Measurements from ENCODE around the gene PBX1. TPM values are rescaled to one million over a fixed set of nuclear protein-coding genes. Genes with fewer than 3 reads are reported as not detected.

Gene PBX1
- total and polyA plus RNA-seq, 3 experiments from 2014 or later = 0.05 to 0.16 (median 0.13) TPM

GRCh38 chr1:164561007-164561406 lies 2.0 kb downstream of the PBX1 start:
- ChIA-PET CTCF (no interaction called here), POLR2A (no interaction called here)
- no peak overlapping the region for H3K4me3 Mint-ChIP-seq
- Histone ChIP-seq H3K9me3 (ENCODE audit: low read length) (no peaks in the 10 kb centered on the region), H3K36me3 (ENCODE audit: insufficient read depth, low read length) (no peaks in the 10 kb centered on the region), H3K27ac (ENCODE audit: low read depth, low read length) (no peak overlapping the region), H3K4me1 (ENCODE audit: insufficient read depth, low read length) (peaks cover 9% of the 10 kb centered on the region), H3K4me3 (ENCODE audit: low read length) (no peak overlapping the region), H3K27me3 (ENCODE audit: insufficient read depth, low read length, poor library complexity, severe bottlenecking) (no peaks in the 10 kb centered on the region)
- DNase-seq = no peak
- no peaks in the 10 kb centered on the region for H3K36me3 Mint-ChIP-seq
- H3K27me3 Mint-ChIP-seq = peaks cover 18 to 31% of the 10 kb centered on the region in 2 donors
- H3K9me3 Mint-ChIP-seq = peaks cover 0 to 7% (median 2%) of the 10 kb centered on the region in 5 donors
- H3K4me1 Mint-ChIP-seq = peaks cover 2 to 11% (median 10%) of the 10 kb centered on the region in 3 donors
- no peak overlapping the region for H3K27ac Mint-ChIP-seq

GRCh38 chr1:164561472-164561871 lies 2.5 kb downstream of the PBX1 start:
- DNase-seq = no peak
- Mint-ChIP-seq H3K36me3 (no peaks in the 10 kb centered on the region), H3K4me1 (peaks cover 2 to 11% (median 10%) of the 10 kb centered on the region in 3 donors), H3K27ac (no peak overlapping the region), H3K9me3 (peaks cover 0 to 6% (median 2%) of the 10 kb centered on the region in 5 donors), H3K27me3 (peaks cover 18 to 31% of the 10 kb centered on the region in 2 donors), H3K4me3 (no peak overlapping the region)
- Histone ChIP-seq H3K4me3 (ENCODE audit: low read length) (no peak overlapping the region), H3K4me1 (ENCODE audit: insufficient read depth, low read length) (peaks cover 9% of the 10 kb centered on the region), H3K27me3 (ENCODE audit: insufficient read depth, low read length, poor library complexity, severe bottlenecking) (no peaks in the 10 kb centered on the region), H3K36me3 (ENCODE audit: insufficient read depth, low read length) (no peaks in the 10 kb centered on the region), H3K9me3 (ENCODE audit: low read length) (no peaks in the 10 kb centered on the region), H3K27ac (ENCODE audit: low read depth, low read length) (no peak overlapping the region)
- ChIA-PET CTCF (no interaction called here), POLR2A (no interaction called here)

GRCh38 chr1:164562061-164562460 lies 3.1 kb downstream of the PBX1 start:
- no peak overlapping the region for H3K27ac Mint-ChIP-seq
- ChIA-PET POLR2A (no interaction called here), CTCF (no interaction called here)
- no peak for DNase-seq
- peaks cover 0 to 5% (median 2%) of the 10 kb centered on the region in 5 donors for H3K9me3 Mint-ChIP-seq
- no peaks in the 10 kb centered on the region for H3K27me3 ChIP-seq (ENCODE audit: insufficient read depth, low read length, poor library complexity, severe bottlenecking)
- H3K36me3 Mint-ChIP-seq = no peaks in the 10 kb centered on the region
- peaks cover 2 to 11% (median 10%) of the 10 kb centered on the region in 3 donors for H3K4me1 Mint-ChIP-seq
- H3K4me1 ChIP-seq (ENCODE audit: insufficient read depth, low read length) = peaks cover 9% of the 10 kb centered on the region
- no peak overlapping the region for H3K27ac ChIP-seq (ENCODE audit: low read depth, low read length)
- no peaks in the 10 kb centered on the region for H3K36me3 ChIP-seq (ENCODE audit: insufficient read depth, low read length)
- no peak overlapping the region for H3K4me3 Mint-ChIP-seq
- H3K9me3 ChIP-seq (ENCODE audit: low read length) = no peaks in the 10 kb centered on the region
- H3K27me3 Mint-ChIP-seq = peaks cover 18 to 31% of the 10 kb centered on the region in 2 donors
- no peak overlapping the region for H3K4me3 ChIP-seq (ENCODE audit: low read length)

GRCh38 chr1:164562511-164562910 lies 3.5 kb downstream of the PBX1 start:
- POLR2A ChIA-PET = no interaction called here

GRCh38 chr1:164562947-164563520 lies 4.0 kb downstream of the PBX1 start:
- POLR2A ChIA-PET = no interaction called here
- Mint-ChIP-seq H3K4me1 (peaks cover 2 to 11% (median 10%) of the 10 kb centered on the region in 3 donors), H3K9me3 (peaks cover 0 to 5% (median 2%) of the 10 kb centered on the region in 5 donors)

More at GRCh38 chr1:164562511-164562910, 3.5 kb downstream of the PBX1 start:
- Mint-ChIP-seq H3K9me3 (peaks cover 0 to 5% (median 2%) of the 10 kb centered on the region in 5 donors), H3K4me3 (no peak overlapping the region), H3K36me3 (no peaks in the 10 kb centered on the region), H3K4me1 (peaks cover 2 to 11% (median 10%) of the 10 kb centered on the region in 3 donors), H3K27me3 (peaks cover 18 to 28% of the 10 kb centered on the region in 2 donors), H3K27ac (no peak overlapping the region)
- no peaks in the 10 kb centered on the region for H3K36me3 ChIP-seq (ENCODE audit: insufficient read depth, low read length)
- CTCF ChIA-PET = interaction anchor here (0.5 kb wide), 1 partner anchor 36 kb away, joined by 3 read pairs; no protein-coding TSS in a partner anchor
- H3K27ac ChIP-seq (ENCODE audit: low read depth, low read length) = no peak overlapping the region
- DNase-seq = no peak
- H3K4me1 ChIP-seq (ENCODE audit: insufficient read depth, low read length) = peaks cover 9% of the 10 kb centered on the region
- H3K4me3 ChIP-seq (ENCODE audit: low read length) = no peak overlapping the region
- H3K9me3 ChIP-seq (ENCODE audit: low read length) = no peaks in the 10 kb centered on the region
- H3K27me3 ChIP-seq (ENCODE audit: insufficient read depth, low read length, poor library complexity, severe bottlenecking) = no peaks in the 10 kb centered on the region

GRCh38 chr1:164563721-164564360 lies 4.9 kb downstream of the PBX1 start:
- peaks cover 2 to 7% (median 6%) of the 10 kb centered on the region in 3 donors for H3K4me1 Mint-ChIP-seq
- peaks cover 15 to 18% of the 10 kb centered on the region in 2 donors for H3K27me3 Mint-ChIP-seq
- H3K36me3 Mint-ChIP-seq = no peaks in the 10 kb centered on the region
- Histone ChIP-seq H3K9me3 (ENCODE audit: low read length) (no peaks in the 10 kb centered on the region), H3K4me3 (ENCODE audit: low read length) (no peak overlapping the region), H3K27ac (ENCODE audit: low read depth, low read length) (no peak overlapping the region), H3K27me3 (ENCODE audit: insufficient read depth, low read length, poor library complexity, severe bottlenecking) (no peaks in the 10 kb centered on the region), H3K36me3 (ENCODE audit: insufficient read depth, low read length) (no peaks in the 10 kb centered on the region), H3K4me1 (ENCODE audit: insufficient read depth, low read length) (peaks cover 3% of the 10 kb centered on the region)
- POLR2A ChIA-PET = no interaction called here
- CTCF ChIA-PET = no interaction called here
- H3K9me3 Mint-ChIP-seq = peaks cover 0 to 5% (median 2%) of the 10 kb centered on the region in 5 donors
- no peak overlapping the region for H3K4me3 Mint-ChIP-seq
- no peak for DNase-seq
- H3K27ac Mint-ChIP-seq = no peak overlapping the region

More at GRCh38 chr1:164562947-164563520, 4.0 kb downstream of the PBX1 start:
- H3K9me3 ChIP-seq (ENCODE audit: low read length) = no peaks in the 10 kb centered on the region
- H3K36me3 ChIP-seq (ENCODE audit: insufficient read depth, low read length) = no peaks in the 10 kb centered on the region
- H3K4me1 ChIP-seq (ENCODE audit: insufficient read depth, low read length) = peaks cover 8% of the 10 kb centered on the region
- no peak for DNase-seq
- H3K36me3 Mint-ChIP-seq = no peaks in the 10 kb centered on the region
- H3K27me3 Mint-ChIP-seq = peaks cover 18 to 24% of the 10 kb centered on the region in 2 donors
- no peak overlapping the region for H3K4me3 Mint-ChIP-seq
- no peak overlapping the region for H3K4me3 ChIP-seq (ENCODE audit: low read length)
- no peaks in the 10 kb centered on the region for H3K27me3 ChIP-seq (ENCODE audit: insufficient read depth, low read length, poor library complexity, severe bottlenecking)
- CTCF ChIA-PET = interaction anchor here (0.5 kb wide), 1 partner anchor 37 kb away, joined by 3 read pairs; no protein-coding TSS in a partner anchor
- no peak overlapping the region for H3K27ac Mint-ChIP-seq
- H3K27ac ChIP-seq (ENCODE audit: low read depth, low read length) = no peak overlapping the region

GRCh38 chr1:164564378-164564777 lies 5.4 kb downstream of the PBX1 start:
- Mint-ChIP-seq H3K4me1 (peaks cover 2 to 7% (median 6%) of the 10 kb centered on the region in 3 donors), H3K9me3 (peaks cover 0 to 5% (median 2%) of the 10 kb centered on the region in 5 donors), H3K27me3 (peaks cover 15 to 18% of the 10 kb centered on the region in 2 donors), H3K27ac (no peak overlapping the region), H3K4me3 (no peak overlapping the region), H3K36me3 (no peaks in the 10 kb centered on the region)
- peaks cover 3% of the 10 kb centered on the region for H3K4me1 ChIP-seq (ENCODE audit: insufficient read depth, low read length)
- no peaks in the 10 kb centered on the region for H3K36me3 ChIP-seq (ENCODE audit: insufficient read depth, low read length)
- DNase-seq = no peak
- no peak overlapping the region for H3K4me3 ChIP-seq (ENCODE audit: low read length)
- H3K27me3 ChIP-seq (ENCODE audit: insufficient read depth, low read length, poor library complexity, severe bottlenecking) = no peaks in the 10 kb centered on the region
- POLR2A ChIA-PET = no interaction called here
- H3K27ac ChIP-seq (ENCODE audit: low read depth, low read length) = no peak overlapping the region
- no peaks in the 10 kb centered on the region for H3K9me3 ChIP-seq (ENCODE audit: low read length)
- CTCF ChIA-PET = no interaction called here

- Mint-ChIP-seq H3K4me1 (peaks cover 0 to 5% (median 2%) of the 10 kb centered on the region in 3 donors), H3K9me3 (peaks cover 0 to 2% (median 0%) of the 10 kb centered on the region in 5 donors), H3K27ac (no peak overlapping the region), H3K27me3 (peaks cover 12 to 13% of the 10 kb centered on the region in 2 donors), H3K4me3 (no peak overlapping the region), H3K36me3 (no peaks in the 10 kb centered on the region)
- CTCF ChIA-PET = no interaction called here
- Histone ChIP-seq H3K9me3 (ENCODE audit: low read length) (no peaks in the 10 kb centered on the region), H3K4me3 (ENCODE audit: low read length) (no peak overlapping the region), H3K36me3 (ENCODE audit: insufficient read depth, low read length) (no peaks in the 10 kb centered on the region), H3K27me3 (ENCODE audit: insufficient read depth, low read length, poor library complexity, severe bottlenecking) (no peaks in the 10 kb centered on the region), H3K4me1 (ENCODE audit: insufficient read depth, low read length) (peaks cover under 1% of the 10 kb centered on the region), H3K27ac (ENCODE audit: low read depth, low read length) (no peak overlapping the region)
- POLR2A ChIA-PET = no interaction called here
- DNase-seq = no peak
Observed at GRCh38 chr1:164565357-164565756, 6.4 kb downstream of the PBX1 start.

All from CD8-positive, alpha-beta memory T cell (primary cell).